MCF 10A (cell line): ENCODE measurements around the gene MICAL3. TPM values are rescaled to one million over a fixed set of nuclear protein-coding genes. Genes with fewer than 3 reads are reported as not detected.
"Not testable (repeated sequence)": the region's sequence is repeated elsewhere in the genome, so short reads cannot be mapped to it uniquely, and the experiment has no call there.

Experiments used
- BruUV-seq: library from RNA; stranded (reverse); fragments of 400-500 nt; replicated peaks from 2 replicates; lab custom pipeline; 2021; lab: Mats Ljungman, UMichigan
- CTCF ChIA-PET: fragments of 300-600 bp; sonication (Branson Sonifier 250); formaldehyde crosslinking; extraction: SDS; loops from one replicate; lab custom pipeline; 2021; ENCODE audit warnings: antibody characterized with exemption, inconsistent platforms; lab: Yijun Ruan, JAX
- POLR2A ChIA-PET: fragments of 300-600, 350-650 bp; sonication (Branson Sonifier 250); formaldehyde crosslinking; extraction: SDS; loops from one replicate; lab custom pipeline; 2020; ENCODE audit warnings: antibody characterized with exemption, inconsistent platforms; lab: Yijun Ruan, JAX
- DNase-seq: peaks from one replicate; pipeline ENCODE4 v3.0.0-alpha.2; 2018; ENCODE audit not compliant: unreplicated experiment
- H3K27ac Mint-ChIP-seq: one replicate; pipeline ENCODE4 v1.8.0; 2022; ENCODE audit warnings: mild to moderate bottlenecking, low read depth, mixed read lengths; ENCODE audit not compliant: unreplicated experiment
- H3K27me3 Mint-ChIP-seq: one replicate; pipeline ENCODE4 v1.8.0; 2022; ENCODE audit warnings: mixed read lengths; ENCODE audit not compliant: insufficient read depth, unreplicated experiment
- H3K36me3 Mint-ChIP-seq: one replicate; pipeline ENCODE4 v1.8.0; 2022; ENCODE audit warnings: mild to moderate bottlenecking, moderate library complexity, mixed read lengths; ENCODE audit not compliant: insufficient read depth, unreplicated experiment
- H3K4me1 Mint-ChIP-seq: one replicate; pipeline ENCODE4 v1.8.0; 2022; ENCODE audit warnings: mixed read lengths; ENCODE audit not compliant: insufficient read depth, unreplicated experiment
- H3K4me3 Mint-ChIP-seq: one replicate; pipeline ENCODE4 v1.8.0; 2022; ENCODE audit warnings: mild to moderate bottlenecking, moderate library complexity, mixed read lengths; ENCODE audit not compliant: unreplicated experiment
- H3K9me3 Mint-ChIP-seq: one replicate; pipeline ENCODE4 v1.8.0; 2022; ENCODE audit warnings: mixed read lengths; ENCODE audit not compliant: unreplicated experiment
- intact Hi-C: fragments of 100-400 bp; cut with micrococcal nuclease; formaldehyde crosslinking; loops from 2 replicates; pipeline ENCODE4 v1.14.1; 2022
- total RNA-seq: library from RNA; stranded (reverse); gene quantifications from 2 replicates; pipeline ENCODE4 v1.2.3, GENCODE V29; 2022
- TF ChIP-seq, protein P1 (sequence below): fragments of 200-600 bp; IDR thresholded peaks from one replicate; pipeline ENCODE4 v1.8.0; 2022; ENCODE audit warnings: antibody characterized with exemption, mild to moderate bottlenecking; ENCODE audit not compliant: unreplicated experiment

Gene MICAL3
- total RNA-seq, 1 experiment from 2014 or later = 54.1 TPM

DNA sequence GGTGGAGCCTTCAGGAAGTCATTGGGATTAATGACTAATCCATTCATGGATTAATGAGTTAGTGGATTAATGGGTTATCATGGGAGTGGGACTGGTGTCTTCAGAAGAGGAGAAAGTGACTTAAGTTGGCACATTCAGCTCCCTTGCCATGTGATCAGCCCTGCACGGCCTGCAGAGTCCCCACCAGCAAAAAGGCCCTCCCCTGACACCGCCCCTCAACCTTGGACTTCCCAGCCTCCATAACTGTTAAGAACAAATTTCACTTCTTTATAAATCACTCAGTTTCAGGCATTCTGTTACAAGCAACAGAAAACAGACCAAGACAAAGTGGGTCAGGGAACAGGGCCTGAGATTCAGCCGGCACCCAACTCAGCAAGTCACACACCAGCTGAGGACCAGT lies 85.3 kb downstream of the MICAL3 start:
- intact Hi-C loops = no loop called here
- Mint-ChIP-seq H3K9me3 (no peaks in the 10 kb centered on the region), H3K27me3 (no peaks in the 10 kb centered on the region), H3K36me3 (no peaks in the 10 kb centered on the region), H3K4me1 (peaks cover 4% of the 10 kb centered on the region), H3K4me3 (no peak overlapping the region), H3K27ac (no peak overlapping the region)
- TF ChIP-seq, protein P1, sequence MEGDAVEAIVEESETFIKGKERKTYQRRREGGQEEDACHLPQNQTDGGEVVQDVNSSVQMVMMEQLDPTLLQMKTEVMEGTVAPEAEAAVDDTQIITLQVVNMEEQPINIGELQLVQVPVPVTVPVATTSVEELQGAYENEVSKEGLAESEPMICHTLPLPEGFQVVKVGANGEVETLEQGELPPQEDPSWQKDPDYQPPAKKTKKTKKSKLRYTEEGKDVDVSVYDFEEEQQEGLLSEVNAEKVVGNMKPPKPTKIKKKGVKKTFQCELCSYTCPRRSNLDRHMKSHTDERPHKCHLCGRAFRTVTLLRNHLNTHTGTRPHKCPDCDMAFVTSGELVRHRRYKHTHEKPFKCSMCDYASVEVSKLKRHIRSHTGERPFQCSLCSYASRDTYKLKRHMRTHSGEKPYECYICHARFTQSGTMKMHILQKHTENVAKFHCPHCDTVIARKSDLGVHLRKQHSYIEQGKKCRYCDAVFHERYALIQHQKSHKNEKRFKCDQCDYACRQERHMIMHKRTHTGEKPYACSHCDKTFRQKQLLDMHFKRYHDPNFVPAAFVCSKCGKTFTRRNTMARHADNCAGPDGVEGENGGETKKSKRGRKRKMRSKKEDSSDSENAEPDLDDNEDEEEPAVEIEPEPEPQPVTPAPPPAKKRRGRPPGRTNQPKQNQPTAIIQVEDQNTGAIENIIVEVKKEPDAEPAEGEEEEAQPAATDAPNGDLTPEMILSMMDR = no peak
- POLR2A ChIA-PET = no interaction called here
- DNase-seq = no peak
- CTCF ChIA-PET = interaction anchor here (0.8 to 1.3 kb wide), 4 partner anchors 9 to 107 kb away, joined by 3 to 4 read pairs (median 3); no protein-coding TSS in a partner anchor
- no TSS peak for BruUV-seq

- no peaks in the 10 kb centered on the region for H3K27me3 Mint-ChIP-seq
- H3K4me1 Mint-ChIP-seq = peaks cover 4% of the 10 kb centered on the region
- H3K9me3 Mint-ChIP-seq = no peaks in the 10 kb centered on the region
- DNase-seq = no peak
- no peaks in the 10 kb centered on the region for H3K36me3 Mint-ChIP-seq
- intact Hi-C loops = no loop called here
- H3K27ac Mint-ChIP-seq = no peak overlapping the region
- BruUV-seq = no TSS peak
- TF ChIP-seq, protein P1 = no peak
- H3K4me3 Mint-ChIP-seq = no peak overlapping the region
- POLR2A ChIA-PET = no interaction called here
- CTCF ChIA-PET = interaction anchor here (0.9 to 1.2 kb wide), 2 partner anchors 9 to 30 kb away, joined by 3 to 4 read pairs; no protein-coding TSS in a partner anchor
Measured at GRCh38 chr22:17938484-17938924, 85.9 kb downstream of the MICAL3 start.

- peaks cover 16% of the 10 kb centered on the region for H3K36me3 Mint-ChIP-seq
- H3K4me3 Mint-ChIP-seq, H3K27me3 Mint-ChIP-seq, DNase-seq, intact Hi-C loops, BruUV-seq, POLR2A ChIA-PET, H3K9me3 Mint-ChIP-seq, H3K27ac Mint-ChIP-seq: not testable (repeated sequence)
- peaks cover 17% of the 10 kb centered on the region for H3K4me1 Mint-ChIP-seq
- CTCF ChIA-PET = interaction anchor here (1.0 kb wide), 1 partner anchor 144 kb away, joined by 3 read pairs; no protein-coding TSS in a partner anchor
Measured at GRCh38 chr22:17932457-17932856, 91.9 kb downstream of the MICAL3 start.

DNA sequence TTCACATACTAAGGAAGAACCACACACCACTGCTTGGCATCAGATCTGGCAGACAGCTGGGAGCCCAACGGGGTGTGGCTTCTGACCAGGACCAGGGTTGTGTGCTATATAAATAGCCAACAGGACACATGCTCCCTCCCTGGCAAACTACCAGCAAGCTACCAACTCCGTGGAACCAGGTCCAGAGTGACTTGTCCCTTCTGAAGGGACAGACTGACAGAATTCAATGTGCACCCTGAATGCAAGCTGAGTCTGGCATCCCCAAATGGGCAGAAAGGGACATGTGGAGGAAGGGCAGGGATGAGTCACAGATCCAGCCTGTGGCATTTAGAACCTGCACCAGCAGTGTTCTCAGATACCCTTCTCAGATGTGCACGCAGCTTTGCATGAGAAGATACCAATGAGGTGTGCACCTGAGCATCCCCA lies 92.9 kb downstream of the MICAL3 start:
- H3K27ac Mint-ChIP-seq = no peak overlapping the region
- no TSS peak for BruUV-seq
- POLR2A ChIA-PET = interaction anchor here (0.6 to 0.7 kb wide), 2 partner anchors 15 to 97 kb away, joined by 3 read pairs; no protein-coding TSS in a partner anchor

More for the DNA sequence above, 92.9 kb downstream of the MICAL3 start:
- no peaks in the 10 kb centered on the region for H3K27me3 Mint-ChIP-seq
- TF ChIP-seq, protein P1 = no peak
- H3K4me3 Mint-ChIP-seq = no peak overlapping the region
- intact Hi-C loops = no loop called here
- DNase-seq = peak; percentile 49
- no peaks in the 10 kb centered on the region for H3K9me3 Mint-ChIP-seq
- CTCF ChIA-PET = interaction anchor here (1.0 to 1.1 kb wide), 2 partner anchors 145 kb away, joined by 3 read pairs; no protein-coding TSS in a partner anchor
- peaks cover 27% of the 10 kb centered on the region for H3K4me1 Mint-ChIP-seq
- H3K36me3 Mint-ChIP-seq = peaks cover 17% of the 10 kb centered on the region
